C4-2B (cell line): ENCODE data around the gene TAPT1.

Experiments used
- H3K27ac ChIP-seq: fragments of 450-650 bp; 2 replicates; pipeline ENCODE4 v1.5.1; 2017
- ZFX ChIP-seq: fragments of 450-650 bp; IDR thresholded peaks from 2 replicates; pipeline ENCODE4 v1.6.1; 2017
- TF ChIP-seq, protein P1 (sequence below): fragments of 450-650 bp; conservative IDR thresholded peaks from 2 replicates; pipeline ENCODE4 v1.5.1; 2017; ENCODE audit warnings: mild to moderate bottlenecking

The TAPT1 gene

DNA sequence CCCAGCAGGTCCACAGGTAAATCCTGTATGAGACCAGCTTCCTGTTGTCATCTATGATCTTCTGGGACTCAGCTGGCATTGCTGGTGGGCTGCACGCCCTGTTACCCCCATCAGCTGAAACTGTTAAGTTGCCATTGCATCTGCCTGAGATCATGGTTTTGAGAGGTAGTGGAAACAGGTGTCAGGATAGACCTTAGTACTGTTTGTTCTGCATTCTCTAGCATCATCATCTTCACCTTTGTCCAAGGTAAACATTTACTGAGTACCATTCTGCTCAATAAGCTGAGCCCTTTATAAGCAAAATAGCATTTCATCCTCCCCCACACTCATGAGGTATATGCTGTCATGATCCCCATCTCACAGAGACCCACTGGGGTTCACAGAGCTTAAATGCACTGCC, 99.6 kb downstream of the TAPT1 start:
- no peak overlapping the region for H3K27ac ChIP-seq
- TF ChIP-seq, protein P1, sequence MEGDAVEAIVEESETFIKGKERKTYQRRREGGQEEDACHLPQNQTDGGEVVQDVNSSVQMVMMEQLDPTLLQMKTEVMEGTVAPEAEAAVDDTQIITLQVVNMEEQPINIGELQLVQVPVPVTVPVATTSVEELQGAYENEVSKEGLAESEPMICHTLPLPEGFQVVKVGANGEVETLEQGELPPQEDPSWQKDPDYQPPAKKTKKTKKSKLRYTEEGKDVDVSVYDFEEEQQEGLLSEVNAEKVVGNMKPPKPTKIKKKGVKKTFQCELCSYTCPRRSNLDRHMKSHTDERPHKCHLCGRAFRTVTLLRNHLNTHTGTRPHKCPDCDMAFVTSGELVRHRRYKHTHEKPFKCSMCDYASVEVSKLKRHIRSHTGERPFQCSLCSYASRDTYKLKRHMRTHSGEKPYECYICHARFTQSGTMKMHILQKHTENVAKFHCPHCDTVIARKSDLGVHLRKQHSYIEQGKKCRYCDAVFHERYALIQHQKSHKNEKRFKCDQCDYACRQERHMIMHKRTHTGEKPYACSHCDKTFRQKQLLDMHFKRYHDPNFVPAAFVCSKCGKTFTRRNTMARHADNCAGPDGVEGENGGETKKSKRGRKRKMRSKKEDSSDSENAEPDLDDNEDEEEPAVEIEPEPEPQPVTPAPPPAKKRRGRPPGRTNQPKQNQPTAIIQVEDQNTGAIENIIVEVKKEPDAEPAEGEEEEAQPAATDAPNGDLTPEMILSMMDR, result no peak
- TF ChIP-seq ZFX, result no peak

DNA sequence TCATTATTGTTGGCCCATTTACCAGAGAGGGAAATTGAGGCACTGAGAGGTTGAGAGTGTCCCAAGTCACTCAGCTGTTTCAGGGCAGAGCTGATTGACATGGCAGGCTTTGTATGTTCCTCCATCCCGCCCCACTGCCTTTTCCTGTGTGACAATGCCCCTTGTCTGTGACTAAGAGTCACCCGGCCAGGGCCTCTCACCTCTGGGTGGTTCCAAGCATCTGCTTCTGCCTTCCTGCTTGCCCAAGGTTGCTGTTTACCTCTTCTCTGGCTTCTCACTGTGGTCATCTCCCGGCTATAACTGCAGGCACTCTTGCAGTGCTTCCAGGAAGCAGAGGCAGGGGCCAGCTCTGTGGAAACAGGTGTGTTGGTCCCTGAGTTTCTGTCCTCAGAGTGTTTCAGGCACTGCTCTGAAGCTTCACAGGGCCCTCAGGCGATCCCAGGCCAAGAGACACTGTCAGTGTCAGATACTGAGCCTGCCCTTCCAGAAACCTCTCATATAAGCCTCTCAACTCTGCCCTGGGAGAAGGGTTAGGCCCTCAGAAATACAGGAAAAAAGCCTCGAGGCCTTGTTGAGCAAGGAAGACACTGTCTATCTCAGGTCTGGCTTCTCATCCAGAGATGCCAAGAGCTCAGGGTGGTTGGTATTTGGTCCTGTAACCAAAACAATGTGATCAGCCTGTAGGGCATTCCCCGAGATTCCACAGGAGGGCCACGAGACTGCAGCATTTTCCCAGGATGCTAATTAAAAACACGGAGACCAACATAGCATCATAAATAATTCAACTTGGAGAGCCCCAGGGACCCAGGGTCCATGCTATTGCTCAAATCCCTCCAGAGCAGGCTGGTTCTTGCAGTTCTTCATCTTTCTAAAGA, 100.5 kb downstream of the TAPT1 start:
- no peak for TF ChIP-seq ZFX
- TF ChIP-seq, protein P1, result no peak
- no peak overlapping the region for H3K27ac ChIP-seq

DNA sequence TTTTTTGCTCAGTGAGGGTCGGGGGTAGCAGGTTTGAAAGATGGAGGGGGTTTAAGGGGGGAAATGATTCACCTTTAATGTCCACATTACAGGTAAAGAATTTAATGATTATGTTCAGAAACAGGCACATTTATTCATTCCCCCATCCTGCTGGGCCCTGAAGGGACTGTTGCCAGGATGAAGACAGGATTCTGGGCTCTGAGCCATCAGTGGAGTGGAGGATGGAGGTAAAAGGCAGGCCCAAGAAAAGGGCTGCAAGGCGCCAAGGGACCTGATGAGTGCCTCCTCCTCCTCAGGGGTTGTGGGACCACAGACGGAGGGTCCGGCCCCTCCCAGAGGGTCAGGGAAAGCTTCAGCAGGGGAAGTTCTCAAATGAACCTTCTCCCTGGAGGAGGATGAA, 102.0 kb downstream of the TAPT1 start:
- TF ChIP-seq, protein P1, result no peak
- TF ChIP-seq ZFX, result no peak
- no peak overlapping the region for H3K27ac ChIP-seq

DNA sequence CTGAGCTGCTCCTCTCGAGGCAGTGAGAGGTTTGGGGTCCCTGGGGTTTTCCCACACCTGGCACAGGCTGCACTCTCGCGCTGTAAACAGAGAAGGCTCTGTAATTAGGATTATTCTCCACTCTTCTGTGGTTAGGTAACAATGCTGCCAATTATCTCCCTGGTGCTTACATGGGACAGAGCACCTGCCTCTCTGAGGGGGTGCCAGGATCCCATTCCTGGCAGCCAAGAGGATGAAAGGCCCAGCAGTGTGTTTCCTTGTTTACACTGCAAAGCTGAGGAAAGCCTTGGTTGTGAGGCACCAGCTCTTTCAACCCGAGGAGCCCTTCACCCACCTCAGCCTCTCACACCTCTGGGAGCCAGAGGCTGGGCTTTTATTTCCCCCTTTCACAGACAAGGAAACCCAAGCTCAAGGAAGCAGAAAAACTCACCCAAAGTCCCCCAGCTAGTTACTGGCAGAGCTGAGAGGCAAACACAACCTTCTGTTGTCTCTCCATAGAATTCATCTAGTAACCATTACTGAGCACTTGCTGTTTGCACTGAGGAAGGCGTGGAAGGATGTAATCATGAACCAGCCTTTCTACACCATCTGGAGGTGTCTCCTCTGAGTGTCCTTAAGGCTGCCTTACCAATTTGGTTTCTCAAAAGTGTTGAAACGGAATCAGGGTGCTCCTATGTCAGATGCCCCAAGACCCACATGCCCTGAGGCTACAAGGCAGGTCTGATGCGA, 102.8 kb downstream of the TAPT1 start:
- no peak overlapping the region for H3K27ac ChIP-seq
- TF ChIP-seq, protein P1, result no peak
- TF ChIP-seq ZFX, result no peak

DNA sequence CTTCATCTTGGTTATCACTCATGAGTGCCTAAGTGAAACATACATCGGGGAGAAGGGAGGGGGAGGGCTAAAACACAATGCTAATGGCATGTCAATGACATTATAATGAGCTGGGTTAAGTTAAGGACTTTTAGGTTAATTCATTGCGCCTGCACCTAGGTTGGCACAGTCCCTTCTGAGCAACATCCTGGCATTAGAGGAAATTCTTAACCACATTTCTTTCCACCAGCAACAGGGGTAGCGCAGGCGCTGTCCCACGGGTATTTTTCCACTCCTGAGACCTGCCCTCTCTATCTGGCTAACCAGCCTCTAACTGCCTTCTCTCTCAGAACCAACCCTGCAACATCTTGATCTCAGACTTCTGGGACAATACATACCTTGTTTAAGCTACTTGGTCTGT, 103.5 kb downstream of the TAPT1 start:
- TF ChIP-seq, protein P1, result no peak
- TF ChIP-seq ZFX, result no peak
- no peak overlapping the region for H3K27ac ChIP-seq

DNA sequence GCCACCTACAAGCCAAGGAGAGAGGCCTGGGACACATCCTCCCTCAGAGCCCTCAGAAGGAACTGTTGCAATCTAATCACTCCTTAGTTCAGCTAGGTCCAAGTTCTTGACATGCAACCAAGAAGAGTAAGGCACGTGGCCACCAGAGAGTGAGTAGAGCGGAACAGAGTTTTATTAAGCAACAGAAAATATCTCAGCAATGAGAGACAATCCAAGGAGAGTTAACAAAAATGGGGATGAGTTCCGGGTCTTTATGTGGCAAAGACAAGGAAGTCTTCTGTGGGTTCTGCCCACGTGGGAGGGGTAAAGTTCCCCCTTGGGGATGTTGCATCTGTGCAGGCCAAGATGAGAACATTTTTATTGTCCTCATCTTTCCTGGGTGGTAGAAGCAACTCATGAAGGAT, 104.0 kb downstream of the TAPT1 start:
- no peak for TF ChIP-seq ZFX
- TF ChIP-seq, protein P1, result no peak
- no peak overlapping the region for H3K27ac ChIP-seq

DNA sequence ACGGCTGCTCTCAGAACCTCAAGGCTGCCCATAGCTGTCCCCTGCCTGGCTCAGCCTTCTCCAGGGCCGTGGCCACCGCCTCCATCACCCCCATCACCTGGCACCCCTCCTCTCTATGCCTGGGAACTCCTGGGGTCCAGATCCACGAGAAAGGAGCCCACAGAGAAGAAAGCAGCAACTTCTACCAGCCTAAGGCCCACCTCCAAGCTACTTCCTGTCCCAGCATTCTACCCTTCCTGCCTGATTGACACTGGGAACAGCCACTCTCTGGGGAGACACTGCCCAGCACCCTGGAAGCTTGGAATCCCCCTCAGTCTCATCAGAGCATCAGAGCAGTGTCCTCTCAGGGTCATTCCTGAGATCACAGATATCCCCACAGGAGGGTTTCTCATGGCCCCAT, 105.6 kb downstream of the TAPT1 start:
- TF ChIP-seq, protein P1, result no peak
- TF ChIP-seq ZFX, result no peak
- H3K27ac ChIP-seq, result no peak overlapping the region
